H1 (cell line): ENCODE results near the gene NIPAL1. TPM values are rescaled to one million over a fixed set of nuclear protein-coding genes. Genes with fewer than 3 reads are reported as not detected.

ENCODE experiments used
- SP2 ChIP-seq: IDR thresholded peaks from 2 replicates; pipeline ENCODE4 v1.6.1; 2012; ENCODE audit warnings: mild to moderate bottlenecking, low read length, inconsistent platforms
- polyA plus RNA-seq, 7 experiments: library from polyadenylated mRNA; depleted of rRNA in 3 of 7; stranded (reverse) in 5 of 7; unstranded in 2 of 7; fragments of >200 nt in 5 of 7; fragments of 200-250 nt in 2 of 7; gene quantifications; 1 replicate in 5 of 7; 2 replicates in 1 of 7; 4 replicates in 1 of 7; pipeline versions ENCODE4 v1.2.1 to v1.2.3, GENCODE V29; 2011 to 2013; ENCODE audit warnings: missing spikeins in 2 of 7, mixed read lengths in 2 of 7
- total RNA-seq: library from RNA; stranded (reverse); fragmentation: NEBNext Ultra II Directional; extraction: Animal tissue kit (Norgen Biotek cat#: 25700); gene quantifications from 2 replicates; pipeline ENCODE4 v1.2.1, GENCODE V29; 2021

The NIPAL1 gene
- total and polyA plus RNA-seq, 2 of the 8 experiments (the other 6 are each of a cell fraction or from before 2014, with no cell fraction given): 1.4 to 4.9 TPM

- TF ChIP-seq SP2: no peak
Measured at GRCh38 chr4:48033412-48033811, 16.8 kb downstream of the NIPAL1 start (continued).
